IPS DF 4.7 (cell line): ENCODE data around the gene RIC1.
"Not testable (repeated sequence)": the region's sequence is repeated elsewhere in the genome, so short reads cannot be mapped to it uniquely, and the experiment has no call there.

Experiments used
- DNase-seq: peaks from one replicate; pipeline ENCODE4 v3.0.0-alpha.2; 2013; ENCODE audit warnings: low spot score; ENCODE audit errors: extremely low read depth

The RIC1 gene

DNA sequence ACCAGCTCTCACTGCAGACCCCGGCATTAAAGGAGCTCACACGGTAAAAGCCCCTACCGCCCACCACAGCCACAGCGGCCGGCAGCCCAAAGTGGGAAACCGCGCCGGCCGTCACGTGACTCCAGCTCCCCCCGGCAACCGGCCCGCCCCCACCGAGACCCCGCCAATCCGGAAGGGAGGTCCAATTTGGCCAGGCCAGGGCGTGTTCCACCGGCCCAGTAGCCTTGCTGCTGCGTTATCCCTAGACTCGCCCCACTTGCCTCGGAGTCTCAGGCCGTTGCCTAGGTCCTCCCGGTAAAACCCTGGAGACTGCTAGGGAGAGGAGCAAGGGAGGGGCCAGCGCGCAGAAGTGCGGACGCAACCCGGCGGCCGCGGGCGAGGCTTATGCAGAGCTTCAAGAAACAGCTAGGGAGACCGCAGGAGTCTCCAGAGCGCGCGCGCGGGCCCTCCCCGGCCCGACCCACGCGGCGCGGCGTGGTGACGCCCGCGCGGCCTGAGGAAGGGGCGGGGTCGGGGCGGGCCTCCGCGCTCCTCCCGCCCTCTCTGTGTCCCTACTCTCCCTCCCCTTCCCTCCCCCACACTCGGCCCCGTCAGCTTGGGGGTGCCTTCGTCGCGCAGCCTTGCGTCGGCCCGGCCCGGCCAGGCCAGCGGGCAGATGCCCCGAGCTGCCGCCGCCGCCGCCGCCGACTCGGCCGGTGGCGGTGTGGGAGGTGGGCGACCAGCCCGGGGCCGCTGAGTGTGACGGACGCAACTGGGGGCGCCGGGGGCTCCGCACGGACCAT is at the start of gene RIC1:
RIC1 (plus strand) TSS at position 578 of the 782 bp plus-strand sequence; CDS start at position 781, 203 bp downstream.
- DNase-seq: peak; percentile 38

DNA sequence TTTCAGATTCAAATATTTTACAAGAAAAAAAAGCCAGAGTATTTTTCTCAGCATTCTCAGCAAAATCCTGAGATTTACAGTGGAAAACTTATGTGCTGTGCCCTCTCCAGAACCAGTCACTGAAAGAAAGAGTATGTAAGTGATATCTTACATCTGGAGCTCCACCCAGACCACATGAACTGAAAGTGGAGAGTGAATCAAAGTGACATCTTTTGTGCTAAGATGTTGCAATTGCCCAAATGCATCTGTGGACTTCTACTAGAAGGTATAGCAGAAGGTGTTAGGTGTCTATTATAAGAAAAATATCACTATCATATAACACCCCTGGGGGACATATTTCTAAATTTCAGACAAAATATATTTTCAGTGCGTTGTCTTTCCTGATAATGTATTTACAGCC is 49.0 kb upstream of the RIC1 start:
- no peak for DNase-seq

DNA sequence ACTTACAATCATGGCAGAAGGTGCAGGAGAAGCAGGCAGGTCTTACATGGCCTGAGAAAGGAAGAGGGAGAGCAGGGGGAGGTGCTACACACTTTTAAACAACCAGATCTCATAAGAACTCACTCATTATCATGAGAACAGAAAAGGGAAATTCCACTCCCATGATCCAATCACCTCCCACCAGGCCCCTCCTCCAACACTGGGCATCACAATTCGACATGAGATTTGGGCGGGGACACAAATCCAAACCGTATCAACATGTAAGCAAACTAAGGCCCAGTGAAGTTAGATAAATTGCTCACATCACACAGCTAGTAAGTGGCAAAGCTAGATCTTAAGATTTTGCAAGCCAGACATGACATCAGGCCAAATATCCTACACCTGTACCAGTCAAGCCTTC is 48.3 kb upstream of the RIC1 start:
- no peak for DNase-seq

GRCh38 chr9:5581706-5582105 is 47.2 kb upstream of the RIC1 start:
- not testable (repeated sequence) for DNase-seq

- DNase-seq: no peak
Observed at GRCh38 chr9:5582835-5583195, 46.1 kb upstream of the RIC1 start.

- DNase-seq: no peak
Observed at GRCh38 chr9:5586391-5586802, 42.5 kb upstream of the RIC1 start.

DNA sequence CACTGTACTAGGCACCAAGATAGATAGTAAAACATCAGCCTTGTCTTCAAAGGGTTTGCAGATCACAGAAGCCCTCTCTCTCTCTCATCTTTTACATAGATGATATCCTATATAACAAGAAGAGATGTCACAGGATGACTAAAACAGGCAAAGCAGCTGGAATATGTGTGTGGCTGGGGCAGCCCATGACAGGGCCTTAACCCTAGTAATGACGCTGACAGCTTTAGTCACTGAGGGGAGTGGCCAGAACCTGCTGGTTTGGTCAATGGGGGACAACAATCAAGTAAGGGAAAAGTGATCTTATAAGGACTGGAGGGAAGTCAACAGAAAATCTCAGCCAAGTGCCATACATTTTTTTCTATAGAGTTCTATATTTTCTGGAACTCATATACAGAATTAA is 41.9 kb upstream of the RIC1 start:
- DNase-seq: no peak

- DNase-seq: no peak
Observed at GRCh38 chr9:5592231-5592630, 36.7 kb upstream of the RIC1 start.

DNA sequence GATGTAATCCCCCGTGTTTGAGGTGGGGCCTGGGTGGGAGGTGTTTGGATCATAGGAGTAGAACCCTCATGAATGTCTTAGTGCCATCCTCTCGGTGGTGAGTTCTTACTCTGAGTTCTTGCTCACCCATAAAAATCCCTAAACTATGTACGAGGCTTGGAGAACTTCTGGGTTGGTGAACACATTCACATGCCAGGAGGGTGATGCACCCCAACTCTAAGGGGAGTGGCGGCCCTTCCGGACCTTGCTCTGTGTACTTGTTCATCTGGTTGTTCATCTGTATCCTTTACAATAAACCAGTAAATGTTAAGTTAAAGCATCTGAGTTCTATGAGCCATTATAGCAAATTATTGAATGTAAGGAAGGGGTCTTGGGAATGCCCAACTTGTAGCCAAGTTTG is 36.0 kb upstream of the RIC1 start:
- DNase-seq: no peak

DNA sequence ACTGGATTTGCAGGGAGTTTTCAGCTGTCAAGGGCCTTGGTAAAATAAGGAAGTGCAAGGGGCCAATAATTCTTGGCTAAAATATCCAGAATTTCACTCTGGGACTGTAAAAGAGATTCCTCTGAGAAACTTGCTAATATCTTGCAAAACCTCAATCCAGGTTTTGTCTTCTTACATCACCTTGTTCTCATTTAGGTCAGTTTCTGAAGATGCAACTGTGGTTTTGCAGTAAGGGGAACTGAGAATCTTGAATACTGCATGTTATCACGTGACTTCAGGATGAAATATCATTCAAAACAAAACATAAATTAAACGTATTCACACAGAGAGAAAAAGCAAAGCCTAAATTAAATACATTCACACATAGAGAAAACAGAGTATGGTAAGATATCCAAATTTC is 35.0 kb upstream of the RIC1 start:
- DNase-seq: no peak

DNA sequence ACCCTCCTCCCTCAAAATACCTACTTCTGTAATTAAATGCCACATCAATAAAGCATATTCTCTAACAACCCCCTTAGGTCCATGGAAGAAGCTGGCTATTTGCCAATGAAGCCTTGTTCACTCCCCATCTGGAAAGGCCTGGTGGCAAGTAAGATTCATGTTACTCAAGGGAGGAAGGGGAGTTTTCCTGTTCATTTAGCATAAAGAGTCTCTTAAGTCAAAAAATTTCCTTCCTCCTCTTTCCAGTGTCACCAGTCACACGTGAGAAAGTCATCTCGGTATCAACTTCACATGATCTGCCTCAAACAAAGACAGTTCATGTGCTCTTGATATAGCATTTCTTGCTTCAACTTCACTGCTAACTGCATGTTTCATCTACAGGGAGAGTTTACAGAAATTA is 32.7 kb upstream of the RIC1 start:
- no peak for DNase-seq

GRCh38 chr9:5608298-5609225 is 20.3 kb upstream of the RIC1 start:
- DNase-seq: no peak

GRCh38 chr9:5609226-5609596 is 19.7 kb upstream of the RIC1 start:
- DNase-seq: no peak

DNA sequence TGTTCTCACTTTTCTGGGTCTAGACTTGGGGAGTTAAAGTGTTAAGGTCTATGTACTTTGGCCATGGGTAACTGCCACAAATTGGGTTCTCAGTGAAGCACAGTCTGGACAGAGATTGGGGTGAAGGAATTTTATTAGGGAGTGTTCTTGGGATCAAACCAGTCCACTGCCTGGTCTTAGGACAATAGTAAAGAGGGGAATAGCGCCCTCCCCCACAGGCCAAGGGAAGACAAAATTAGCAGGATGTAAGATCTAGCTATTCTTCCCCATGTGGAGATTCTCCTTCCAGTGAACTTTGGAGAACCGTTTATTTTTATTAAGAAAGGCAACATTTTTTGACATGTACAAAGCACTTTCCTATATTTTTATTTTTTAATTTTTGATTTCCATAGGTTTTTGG is 18.4 kb upstream of the RIC1 start:
- no peak for DNase-seq

DNA sequence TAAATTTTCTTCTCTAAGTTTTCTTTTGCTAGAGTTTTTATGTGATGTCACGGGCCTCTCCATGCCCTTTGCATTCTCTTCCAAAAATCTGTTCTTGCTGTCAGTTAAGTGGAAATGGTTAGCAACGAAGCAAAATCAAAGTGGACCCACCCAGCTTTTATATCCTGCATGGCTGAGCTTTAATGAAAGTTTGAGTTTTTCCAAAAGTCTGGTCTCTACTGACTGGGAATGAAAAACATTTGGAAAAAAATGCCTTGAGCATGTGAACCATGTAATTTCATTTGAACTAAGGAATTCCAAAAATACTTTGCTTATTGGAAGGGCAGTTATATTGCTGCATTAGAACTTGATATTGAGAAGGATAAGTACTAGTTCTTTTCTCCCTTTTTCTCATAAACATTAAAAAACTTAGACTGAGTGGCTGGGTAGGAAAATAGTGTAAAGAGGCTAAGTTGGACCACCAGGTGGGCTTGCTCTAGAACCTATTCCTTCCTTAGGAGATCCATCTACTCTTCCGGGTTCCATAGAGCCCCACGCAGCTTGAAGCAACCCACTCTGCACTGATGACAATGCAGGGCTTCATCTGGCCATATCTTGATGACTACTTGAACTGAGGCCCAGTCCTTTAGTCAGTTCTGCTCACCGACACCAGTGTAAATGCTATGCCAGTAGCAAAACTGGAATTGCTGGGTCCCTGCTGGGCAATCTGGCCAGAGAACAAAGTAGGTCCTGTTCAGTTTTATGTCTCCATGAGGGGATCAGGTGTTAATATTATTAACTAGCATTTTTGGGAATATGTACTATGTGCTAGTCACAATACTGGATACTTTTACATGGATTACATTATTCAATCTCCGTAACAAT is 17.4 kb upstream of the RIC1 start:
- DNase-seq: no peak

GRCh38 chr9:5612185-5612530 is 16.7 kb upstream of the RIC1 start:
- no peak for DNase-seq

GRCh38 chr9:5614192-5614591 is 14.7 kb upstream of the RIC1 start:
- no peak for DNase-seq

DNA sequence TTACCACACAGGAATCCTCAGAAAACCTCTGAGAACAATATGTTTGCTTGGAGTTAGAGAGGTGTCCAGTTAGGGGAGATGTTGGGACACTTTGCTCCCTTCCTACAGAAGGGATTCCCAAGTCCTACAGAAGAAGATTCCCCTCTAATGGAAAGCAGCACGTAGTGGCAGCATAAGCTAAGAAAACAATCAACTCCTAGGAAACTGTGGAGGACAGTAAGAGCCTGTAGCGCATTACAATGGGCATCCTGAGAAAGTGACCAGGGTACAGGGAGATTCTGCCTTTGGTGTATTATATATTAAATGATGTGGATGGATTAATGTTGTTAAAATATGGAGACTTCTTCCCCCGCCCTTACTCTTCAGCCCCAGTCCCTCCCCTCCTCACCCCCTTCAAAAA is 13.9 kb upstream of the RIC1 start:
- no peak for DNase-seq

DNA sequence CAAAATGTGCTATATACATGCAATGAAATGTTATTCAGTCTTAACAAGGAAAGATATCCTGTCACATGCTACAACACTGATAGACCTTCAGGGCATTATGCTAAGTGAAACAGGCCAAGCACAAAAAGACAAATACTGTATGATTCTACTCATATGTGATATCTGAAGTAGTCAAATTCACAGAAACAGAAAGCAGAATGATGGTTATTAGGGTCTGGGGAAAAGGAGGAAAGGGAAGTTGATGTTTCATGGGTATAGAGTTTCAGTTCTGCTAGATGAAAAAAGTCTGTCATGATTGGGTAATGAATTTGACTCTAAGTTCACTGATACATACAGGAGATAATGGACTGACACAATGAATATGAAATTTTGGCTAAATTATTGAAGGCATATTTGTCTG is 11.2 kb upstream of the RIC1 start:
- no peak for DNase-seq

DNA sequence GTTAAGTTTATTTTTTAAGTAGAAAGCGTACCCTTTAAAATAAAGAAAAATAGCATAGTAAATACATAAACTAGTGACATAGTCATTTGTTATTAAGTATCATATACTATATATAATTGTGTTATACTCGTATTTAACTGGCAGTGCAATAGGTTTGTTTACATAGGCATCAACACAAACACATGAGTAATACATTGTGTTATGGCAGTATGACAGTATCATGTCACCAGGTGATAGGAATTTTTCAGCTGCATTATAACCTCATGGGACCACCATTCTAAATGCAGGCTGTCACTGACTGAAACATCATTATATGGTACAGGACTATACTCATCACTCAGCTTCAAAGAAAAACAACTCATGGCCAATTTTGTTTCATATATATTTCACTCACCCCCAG is 8.4 kb upstream of the RIC1 start:
- no peak for DNase-seq

- DNase-seq: no peak
Observed at GRCh38 chr9:5621327-5621726, 7.6 kb upstream of the RIC1 start.

- no peak for DNase-seq
Observed at GRCh38 chr9:5622016-5622415, 6.9 kb upstream of the RIC1 start.
